Trophoblast cell (in vitro differentiated cells and primary cell): ENCODE results near the gene TECTB.

ENCODE experiments used
- DNase-seq, 2 donors: peaks; one replicate each; pipeline ENCODE4 v3.0.0-alpha.2; 2016
- H2AFZ ChIP-seq: 2 replicates; pipeline ENCODE4 v1.6.1; 2013; ENCODE audit warnings: low read length, moderate library complexity, mild to moderate bottlenecking; ENCODE audit not compliant: insufficient read depth, poor library complexity
- H2AK5ac ChIP-seq: 2 replicates; pipeline ENCODE4 v1.6.1; 2013; ENCODE audit warnings: mild to moderate bottlenecking, low read length
- H2BK120ac ChIP-seq: 2 replicates; pipeline ENCODE4 v1.6.1; 2013; ENCODE audit warnings: low read length, mild to moderate bottlenecking, moderate library complexity; ENCODE audit not compliant: insufficient read depth, poor library complexity
- H2BK12ac ChIP-seq: 2 replicates; pipeline ENCODE4 v1.6.1; 2013; ENCODE audit warnings: mild to moderate bottlenecking, low read length, moderate library complexity
- H2BK5ac ChIP-seq: 2 replicates; pipeline ENCODE4 v1.6.1; 2013; ENCODE audit warnings: low read length, low read depth, moderate library complexity, mild to moderate bottlenecking; ENCODE audit not compliant: poor library complexity
- H3K14ac ChIP-seq: 2 replicates; pipeline ENCODE4 v1.6.1; 2013; ENCODE audit warnings: mild to moderate bottlenecking, low read length
- H3K18ac ChIP-seq: 2 replicates; pipeline ENCODE4 v1.6.1; 2013; ENCODE audit warnings: mild to moderate bottlenecking, low read length
- H3K23ac ChIP-seq: 2 replicates; pipeline ENCODE4 v1.6.1; 2013; ENCODE audit warnings: low read length
- H3K27ac ChIP-seq: 2 replicates; pipeline ENCODE4 v1.5.1; 2013; ENCODE audit warnings: low read depth, mild to moderate bottlenecking, inconsistent platforms, low read length, moderate library complexity
- H3K27me3 ChIP-seq: 2 replicates; pipeline ENCODE4 v1.6.1; 2013; ENCODE audit warnings: inconsistent platforms, mild to moderate bottlenecking, low read length, moderate library complexity; ENCODE audit not compliant: insufficient read depth
- H3K36me3 ChIP-seq, 2 experiments: 1 replicate in 1 of 2; 2 replicates in 1 of 2; pipeline ENCODE4 v1.6.1; 2013; ENCODE audit warnings: low read length in 2 of 2, mild to moderate bottlenecking in 2 of 2, moderate library complexity in 1 of 2; ENCODE audit not compliant: insufficient read depth in 2 of 2, control insufficient read depth in 1 of 2
- H3K4ac ChIP-seq: 2 replicates; pipeline ENCODE4 v1.6.1; 2013; ENCODE audit warnings: low read depth, mild to moderate bottlenecking, low read length, moderate library complexity
- H3K4me1 ChIP-seq, 2 experiments: 1 replicate in 1 of 2; 2 replicates in 1 of 2; pipeline ENCODE4 v1.6.1; 2013; ENCODE audit warnings: low read length in 2 of 2, mild to moderate bottlenecking in 2 of 2, moderate library complexity in 1 of 2; ENCODE audit not compliant: insufficient read depth in 2 of 2, control insufficient read depth in 1 of 2
- H3K4me2 ChIP-seq: 2 replicates; pipeline ENCODE4 v1.6.1; 2013; ENCODE audit warnings: inconsistent platforms, mild to moderate bottlenecking, low read length, moderate library complexity
- H3K4me3 ChIP-seq: 2 replicates; pipeline ENCODE4 v1.5.1; 2013; ENCODE audit warnings: mild to moderate bottlenecking, low read depth, low read length, inconsistent platforms
- H3K79me1 ChIP-seq: one replicate; pipeline ENCODE4 v1.6.1; 2013; ENCODE audit warnings: low read length
- H3K79me2 ChIP-seq: 2 replicates; pipeline ENCODE4 v1.6.1; 2013; ENCODE audit warnings: low read length, mild to moderate bottlenecking; ENCODE audit not compliant: control insufficient read depth, insufficient read depth, poor library complexity
- H3K9ac ChIP-seq: 2 replicates; pipeline ENCODE4 v1.6.1; 2013; ENCODE audit warnings: mild to moderate bottlenecking, low read length
- H3K9me3 ChIP-seq: 2 replicates; pipeline ENCODE4 v1.6.1; 2013; ENCODE audit warnings: low read depth, mild to moderate bottlenecking, control low read depth, inconsistent platforms, low read length; ENCODE audit not compliant: insufficient read depth
- H4K12ac ChIP-seq: 2 replicates; pipeline ENCODE4 v1.6.1; 2013; ENCODE audit warnings: low read depth, mild to moderate bottlenecking, low read length, moderate library complexity
- H4K8ac ChIP-seq: 2 replicates; pipeline ENCODE4 v1.6.1; 2013; ENCODE audit warnings: low read depth, mild to moderate bottlenecking, low read length, moderate library complexity
- H4K91ac ChIP-seq: one replicate; pipeline ENCODE4 v1.6.1; 2013; ENCODE audit warnings: low read depth, mild to moderate bottlenecking, low read length, moderate library complexity
- WGBS: extraction: QIAGEN DNeasy Blood & Tissue Kit; methylation state at CpG from one replicate; pipeline ENCODE4 v1.1.7; 2013; ENCODE audit warnings: missing lambda C conversion rate; ENCODE audit not compliant: insufficient read length, insufficient coverage; ENCODE audit errors: extremely low coverage; 5-methylcytosine and 5-hydroxymethylcytosine counted together

The TECTB gene

GRCh38 chr10:112333452-112333851 lies 50.3 kb downstream of the TECTB start:
- no peak overlapping the region for H3K27ac ChIP-seq
- H3K18ac ChIP-seq = no peak overlapping the region
- H3K23ac ChIP-seq = no peak overlapping the region
- H2AFZ ChIP-seq = no peak overlapping the region
- no peak overlapping the region for H4K91ac ChIP-seq
- no peak overlapping the region for H3K4me3 ChIP-seq
- H3K79me1 ChIP-seq = no peaks in the 10 kb centered on the region
- no peak overlapping the region for H2BK120ac ChIP-seq
- H3K4ac ChIP-seq = no peak overlapping the region
- H3K27me3 ChIP-seq = no peaks in the 10 kb centered on the region
- H2AK5ac ChIP-seq = no peak overlapping the region
- no peak overlapping the region for H2BK5ac ChIP-seq
- H3K4me2 ChIP-seq = no peak overlapping the region
- H3K9me3 ChIP-seq = no peaks in the 10 kb centered on the region
- no peaks in the 10 kb centered on the region for H3K79me2 ChIP-seq
- H2BK12ac ChIP-seq = no peak overlapping the region
- no peak overlapping the region for H4K12ac ChIP-seq
- no peak overlapping the region for H4K8ac ChIP-seq
- no peak overlapping the region for H3K9ac ChIP-seq
- H3K36me3 ChIP-seq = no peaks in the 10 kb centered on the region
- WGBS = no CpG with 5 or more reads among the region's 4 CpGs
- no peak for DNase-seq
- peaks cover 0 to 5% of the 10 kb centered on the region in 2 experiments for H3K4me1 ChIP-seq
- H3K14ac ChIP-seq = no peak overlapping the region

- Histone ChIP-seq H4K91ac (no peak overlapping the region), H3K4me3 (no peak overlapping the region), H3K9me3 (peaks cover 2% of the 10 kb centered on the region), H3K36me3 (no peaks in the 10 kb centered on the region), H3K79me1 (no peaks in the 10 kb centered on the region), H3K79me2 (no peaks in the 10 kb centered on the region), H3K18ac (no peak overlapping the region), H3K27me3 (no peaks in the 10 kb centered on the region), H3K14ac (no peak overlapping the region), H3K4me1 (peaks cover 0 to 5% of the 10 kb centered on the region in 2 experiments), H2BK12ac (no peak overlapping the region), H2AK5ac (no peak overlapping the region), H2BK120ac (no peak overlapping the region), H3K4ac (no peak overlapping the region), H2AFZ (no peak overlapping the region), H3K23ac (no peak overlapping the region), H2BK5ac (no peak overlapping the region), H3K4me2 (no peak overlapping the region), H4K8ac (no peak overlapping the region), H3K9ac (no peak overlapping the region), H3K27ac (no peak overlapping the region), H4K12ac (no peak overlapping the region)
- DNase-seq = no peak
- WGBS = no CpG with 5 or more reads among the region's 5 CpGs
Observed at GRCh38 chr10:112335111-112335867, 52.1 kb downstream of the TECTB start.

GRCh38 chr10:112335868-112336265 lies 52.7 kb downstream of the TECTB start:
- Histone ChIP-seq H3K4ac (no peak overlapping the region), H4K8ac (no peak overlapping the region), H3K4me1 (peaks cover 0 to 5% of the 10 kb centered on the region in 2 experiments), H4K12ac (no peak overlapping the region), H3K23ac (no peak overlapping the region), H3K79me2 (no peaks in the 10 kb centered on the region), H3K27ac (no peak overlapping the region), H4K91ac (no peak overlapping the region), H3K36me3 (no peaks in the 10 kb centered on the region), H3K27me3 (no peaks in the 10 kb centered on the region), H2AK5ac (no peak overlapping the region), H3K9ac (no peak overlapping the region), H3K4me2 (no peak overlapping the region), H2BK5ac (no peak overlapping the region), H2BK12ac (no peak overlapping the region), H3K9me3 (peaks cover 2% of the 10 kb centered on the region), H3K14ac (no peak overlapping the region), H2AFZ (no peak overlapping the region), H3K79me1 (no peaks in the 10 kb centered on the region), H3K18ac (no peak overlapping the region), H3K4me3 (no peak overlapping the region), H2BK120ac (no peak overlapping the region)
- WGBS = no CpG with 5 or more reads among the region's 4 CpGs
- DNase-seq = no peak

GRCh38 chr10:112336556-112337201 lies 53.5 kb downstream of the TECTB start:
- no peaks in the 10 kb centered on the region for H3K4me1 ChIP-seq
- H3K4ac ChIP-seq = no peak overlapping the region
- H3K18ac ChIP-seq = no peak overlapping the region
- H3K9ac ChIP-seq = no peak overlapping the region
- no peaks in the 10 kb centered on the region for H3K36me3 ChIP-seq
- H3K27ac ChIP-seq = no peak overlapping the region
- WGBS = no CpG with 5 or more reads among the region's 5 CpGs
- no peak overlapping the region for H2AK5ac ChIP-seq
- H3K79me1 ChIP-seq = no peaks in the 10 kb centered on the region
- no peak overlapping the region for H4K8ac ChIP-seq
- H2AFZ ChIP-seq = no peak overlapping the region
- no peak overlapping the region for H3K14ac ChIP-seq
- H3K9me3 ChIP-seq = peaks cover 2% of the 10 kb centered on the region
- no peak overlapping the region for H3K4me3 ChIP-seq
- H2BK12ac ChIP-seq = no peak overlapping the region
- no peak overlapping the region for H4K91ac ChIP-seq
- H3K4me2 ChIP-seq = no peak overlapping the region
- H3K23ac ChIP-seq = no peak overlapping the region
- no peaks in the 10 kb centered on the region for H3K27me3 ChIP-seq
- H2BK120ac ChIP-seq = no peak overlapping the region
- no peak overlapping the region for H2BK5ac ChIP-seq
- DNase-seq = no peak
- no peak overlapping the region for H4K12ac ChIP-seq
- no peaks in the 10 kb centered on the region for H3K79me2 ChIP-seq
